Muscle of leg (tissue), 11 donors: ENCODE results near the gene C9orf57. TPM values are rescaled to one million over a fixed set of nuclear protein-coding genes. Genes with fewer than 3 reads are reported as not detected.
"Not testable (repeated sequence)": the region's sequence is repeated elsewhere in the genome, so short reads cannot be mapped to it uniquely, and the experiment has no call there.

ENCODE experiments used
- DNase-seq: peaks from one replicate; pipeline ENCODE4 v3.0.0; 2013
- H3K27ac ChIP-seq: one replicate; pipeline ENCODE4 v1.5.1; 2013; ENCODE audit warnings: mild to moderate bottlenecking, low read length, control low read depth
- H3K27me3 ChIP-seq: one replicate; pipeline ENCODE4 v1.6.1; 2013; ENCODE audit warnings: low read length; ENCODE audit not compliant: control insufficient read depth, insufficient read depth
- H3K36me3 ChIP-seq: one replicate; pipeline ENCODE4 v1.6.1; 2013; ENCODE audit warnings: low read length; ENCODE audit not compliant: control insufficient read depth, insufficient read depth
- H3K4me1 ChIP-seq: one replicate; pipeline ENCODE4 v1.6.1; 2013; ENCODE audit warnings: low read length; ENCODE audit not compliant: control insufficient read depth, insufficient read depth
- H3K4me3 ChIP-seq: one replicate; pipeline ENCODE4 v1.5.1; 2013; ENCODE audit warnings: low read length, control low read depth
- H3K9me3 ChIP-seq: replicated peaks from 2 replicates; pipeline ENCODE4 v1.6.1; 2013; ENCODE audit warnings: low read depth, low read length; ENCODE audit not compliant: control insufficient read depth
- WGBS: methylation state at CpG from one replicate; pipeline ENCODE4 v1.1.5; 2013; ENCODE audit warnings: missing lambda C conversion rate; ENCODE audit not compliant: insufficient coverage; 5-methylcytosine and 5-hydroxymethylcytosine counted together
- polyA plus RNA-seq, 8 donors: library from polyadenylated mRNA; unstranded; fragments of 120-200 nt; gene quantifications; one replicate each; pipeline versions ENCODE4 v1.2.1 to v1.2.3, GENCODE V29; 2013; ENCODE audit warnings: inconsistent platforms in 1 of 8, low replicate concordance in 1 of 8; ENCODE audit not compliant: insufficient read length in 8 of 8, insufficient read depth in 1 of 8
- total RNA-seq: library from RNA; stranded (reverse); fragments of 120-200 nt; gene quantifications from one replicate; pipeline ENCODE4 v1.2.4, GENCODE V29; 2013

Gene C9orf57
- total and polyA plus RNA-seq, 9 donors, result not detected

- Histone ChIP-seq H3K27ac (no peak overlapping the region), H3K4me1 (no peaks in the 10 kb centered on the region), H3K4me3 (no peak overlapping the region), H3K36me3 (no peaks in the 10 kb centered on the region), H3K9me3 (peaks cover 3% of the 10 kb centered on the region), H3K27me3 (no peaks in the 10 kb centered on the region)
- DNase-seq, result no peak
- WGBS, result no CpG with 5 or more reads among the region's 2 CpGs
Observed at GRCh38 chr9:72030767-72031166, 29.6 kb downstream of the C9orf57 start.

DNA sequence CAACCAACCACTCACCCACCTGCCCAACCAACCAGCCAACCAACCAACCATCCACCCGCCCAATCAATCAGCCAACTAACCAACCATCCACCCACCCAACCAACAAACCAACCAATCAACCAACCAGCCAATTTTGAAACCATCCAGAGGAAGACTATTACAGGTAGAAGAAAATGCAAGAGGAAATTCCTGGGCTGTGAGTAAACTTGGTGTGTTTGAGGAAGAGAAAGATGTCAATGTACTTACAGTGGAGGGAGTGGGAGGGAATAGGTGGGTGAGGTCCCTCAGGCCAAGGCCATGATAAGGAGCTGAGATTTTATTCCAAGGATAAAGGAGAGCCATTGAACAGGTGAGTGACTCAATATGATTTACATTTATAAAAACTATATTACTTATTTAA lies 30.4 kb downstream of the C9orf57 start:
- Histone ChIP-seq H3K27ac (no peak overlapping the region), H3K4me1 (no peaks in the 10 kb centered on the region), H3K9me3 (peaks cover 3% of the 10 kb centered on the region), H3K36me3 (no peaks in the 10 kb centered on the region), H3K4me3 (no peak overlapping the region), H3K27me3 (no peaks in the 10 kb centered on the region)
- no peak for DNase-seq
- no CpG with 5 or more reads among the region's 1 CpG for WGBS

DNA sequence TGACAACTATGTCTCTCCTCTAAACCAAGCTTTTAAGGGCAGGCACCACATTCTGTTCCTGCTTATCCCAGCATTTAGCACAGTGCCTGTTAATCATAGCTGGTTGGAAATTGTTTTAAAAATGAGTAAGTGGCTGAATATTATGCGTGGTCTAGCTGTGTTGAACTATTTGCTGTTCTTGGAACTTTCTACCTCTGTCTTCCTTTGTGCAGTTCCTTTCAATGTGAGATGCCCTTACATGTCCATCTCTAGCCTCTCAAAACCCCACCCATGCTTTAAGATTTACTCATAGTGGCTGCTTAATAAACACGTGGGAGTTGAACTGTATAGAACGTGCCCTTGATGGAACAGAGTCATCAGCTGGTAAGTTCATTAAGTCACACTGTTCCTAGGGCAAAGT lies 34.5 kb downstream of the C9orf57 start:
- Histone ChIP-seq H3K27me3 (no peaks in the 10 kb centered on the region), H3K9me3 (no peaks in the 10 kb centered on the region), H3K4me1 (no peaks in the 10 kb centered on the region), H3K4me3 (no peak overlapping the region), H3K36me3 (no peaks in the 10 kb centered on the region), H3K27ac (no peak overlapping the region)
- no CpG with 5 or more reads among the region's 3 CpGs for WGBS
- no peak for DNase-seq

DNA sequence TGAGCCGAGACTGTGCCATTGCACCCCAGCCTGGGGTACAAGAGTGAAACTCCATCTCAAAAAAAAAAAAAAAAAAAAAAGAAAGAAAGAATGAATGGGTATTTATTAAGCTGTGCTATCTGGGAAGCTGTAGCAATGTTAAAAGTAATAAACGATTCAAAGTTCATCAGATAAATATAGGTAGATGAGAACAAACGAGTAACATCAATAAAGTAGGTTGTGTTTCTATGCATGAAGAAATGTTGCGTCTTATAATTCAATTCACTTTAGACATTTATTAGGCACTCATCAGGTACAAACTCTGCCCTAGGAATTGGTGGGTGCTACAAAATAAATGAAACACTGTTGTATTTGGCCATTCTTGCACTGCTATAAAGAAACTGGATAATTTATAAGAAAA lies 36.8 kb downstream of the C9orf57 start:
- no peaks in the 10 kb centered on the region for H3K4me1 ChIP-seq
- no peaks in the 10 kb centered on the region for H3K9me3 ChIP-seq
- H3K4me3 ChIP-seq, result no peak overlapping the region
- WGBS, result no CpG with 5 or more reads among the region's 4 CpGs
- H3K27me3 ChIP-seq, result no peaks in the 10 kb centered on the region
- no peaks in the 10 kb centered on the region for H3K36me3 ChIP-seq
- no peak overlapping the region for H3K27ac ChIP-seq
- no peak for DNase-seq

- no peak for DNase-seq
- H3K9me3 ChIP-seq, result no peaks in the 10 kb centered on the region
Observed at GRCh38 chr9:72022841-72023240, 37.6 kb downstream of the C9orf57 start.

GRCh38 chr9:72013292-72013760 lies 47.1 kb downstream of the C9orf57 start:
- no peak for DNase-seq
- H3K27me3 ChIP-seq, result no peaks in the 10 kb centered on the region
- no peak overlapping the region for H3K4me3 ChIP-seq
- no CpG with 5 or more reads among the region's 1 CpG for WGBS
- H3K27ac ChIP-seq, result no peak overlapping the region
- H3K36me3 ChIP-seq, result no peaks in the 10 kb centered on the region
- H3K4me1 ChIP-seq, result no peaks in the 10 kb centered on the region
- no peaks in the 10 kb centered on the region for H3K9me3 ChIP-seq

More at GRCh38 chr9:72022841-72023240, 37.6 kb downstream of the C9orf57 start:
- WGBS, result 100% methylated on average over 1 of the region's 3 CpGs
- H3K36me3 ChIP-seq, result no peaks in the 10 kb centered on the region
- H3K4me1 ChIP-seq, result no peaks in the 10 kb centered on the region
- H3K4me3 ChIP-seq, result no peak overlapping the region
- no peaks in the 10 kb centered on the region for H3K27me3 ChIP-seq
- H3K27ac ChIP-seq, result no peak overlapping the region

GRCh38 chr9:72012646-72013045 lies 47.8 kb downstream of the C9orf57 start:
- no peaks in the 10 kb centered on the region for H3K4me1 ChIP-seq
- H3K9me3 ChIP-seq, result no peaks in the 10 kb centered on the region
- no peak for DNase-seq
- no peaks in the 10 kb centered on the region for H3K27me3 ChIP-seq
- no CpG with 5 or more reads among the region's 4 CpGs for WGBS
- no peak overlapping the region for H3K4me3 ChIP-seq
- H3K36me3 ChIP-seq, result no peaks in the 10 kb centered on the region
- H3K27ac ChIP-seq, result no peak overlapping the region

GRCh38 chr9:72007726-72008125 lies 52.7 kb downstream of the C9orf57 start:
- H3K36me3 ChIP-seq, DNase-seq, H3K27ac ChIP-seq, H3K27me3 ChIP-seq, H3K9me3 ChIP-seq, H3K4me3 ChIP-seq, H3K4me1 ChIP-seq: not testable (repeated sequence)
- 95% methylated on average over 10 of the region's 20 CpGs for WGBS

- WGBS, result 90% methylated on average over 3 of the region's 5 CpGs
- H3K4me3 ChIP-seq, result no peak overlapping the region
- no peaks in the 10 kb centered on the region for H3K9me3 ChIP-seq
- H3K4me1 ChIP-seq, result no peaks in the 10 kb centered on the region
- no peaks in the 10 kb centered on the region for H3K27me3 ChIP-seq
- no peak overlapping the region for H3K27ac ChIP-seq
- no peak for DNase-seq
- no peaks in the 10 kb centered on the region for H3K36me3 ChIP-seq
Observed at GRCh38 chr9:72006501-72006900, 53.9 kb downstream of the C9orf57 start.

GRCh38 chr9:72005451-72005850 lies 55.0 kb downstream of the C9orf57 start:
- no peaks in the 10 kb centered on the region for H3K36me3 ChIP-seq
- peaks cover 5% of the 10 kb centered on the region for H3K9me3 ChIP-seq
- no peaks in the 10 kb centered on the region for H3K4me1 ChIP-seq
- no peaks in the 10 kb centered on the region for H3K27me3 ChIP-seq
- DNase-seq, result no peak
- no peak overlapping the region for H3K4me3 ChIP-seq
- H3K27ac ChIP-seq, result no peak overlapping the region
